ENCODE measurements around the gene ZMIZ1. TPM values are rescaled to one million over a fixed set of nuclear protein-coding genes. Genes with fewer than 3 reads are reported as not detected.

Gene ZMIZ1
- total RNA-seq, 1 experiment from 2014 or later, result 34.2 TPM

- POLR2A ChIA-PET, result no interaction called here
- BruUV-seq (replicated peaks), result no TSS peak
- H3K27me3 ChIP-seq (ENCODE audit: control insufficient read depth, insufficient read depth, low read length), result no peaks in the 10 kb centered on the region
- H3K4me1 ChIP-seq (ENCODE audit: control insufficient read depth, insufficient read depth, low read length), result peaks cover 52% of the 10 kb centered on the region
- DNase-seq (ENCODE audit: low read depth, low spot score) (no peak), ATAC-seq (peak; percentile 1; the same call in 1 of the 2 replicates)
- H3K36me3 ChIP-seq (ENCODE audit: control insufficient read depth, insufficient read depth, low read length), result no peaks in the 10 kb centered on the region
- in situ Hi-C loops (cut with HindIII; ENCODE audit: low pct_unique_long_range_greater_than_20kb, low sequenced_read_pairs) (no loop called here), intact Hi-C loops (cut with micrococcal nuclease; ENCODE audit: unreplicated experiment) (loop anchor here (2.0 kb wide), 1 partner anchor 125 kb away; no protein-coding TSS in a partner anchor)
- CTCF ChIA-PET, result interaction anchor here (1.3 kb wide), 1 partner anchor 125 kb away, joined by 4 read pairs; no protein-coding TSS in a partner anchor
- peak overlapping the region; percentile 88 to 93 for H3K4me3 ChIP-seq (ENCODE audit: low read depth in 2 of 2, low read length in 2 of 2)
- no peak for TF ChIP-seq POLR2AphosphoS5 (IDR thresholded peaks at IDR 0.05; ENCODE audit: low read depth, low read length)
- TF ChIP-seq SIN3A (IDR thresholded peaks at IDR 0.05; ENCODE audit: borderline replicate concordance, insufficient read depth, low read depth, low read length), result peak; percentile 73; the same call in 1 of the 2 replicates
- no peaks in the 10 kb centered on the region for H3K9me3 ChIP-seq (ENCODE audit: control insufficient read depth, insufficient read depth, low read depth, low read length)
- H3K27ac ChIP-seq (ENCODE audit: low read length), result peak overlapping the region; percentile 88
These were observed 1.4 kb downstream of the ZMIZ1 start for GRCh38 chr10:79070081-79070605.

GRCh38 chr10:79070606-79071395, 2.0 kb downstream of the ZMIZ1 start:
- CTCF ChIA-PET, result interaction anchor here (1.3 kb wide), 1 partner anchor 124 kb away, joined by 4 read pairs; no protein-coding TSS in a partner anchor
- H3K36me3 ChIP-seq (ENCODE audit: control insufficient read depth, insufficient read depth, low read length), result no peaks in the 10 kb centered on the region
- H3K4me3 ChIP-seq (ENCODE audit: low read depth in 2 of 2, low read length in 2 of 2), result peak overlapping the region; percentile 88 to 93
- in situ Hi-C loops (cut with HindIII; ENCODE audit: low pct_unique_long_range_greater_than_20kb, low sequenced_read_pairs) (no loop called here), intact Hi-C loops (cut with micrococcal nuclease; ENCODE audit: unreplicated experiment) (loop anchor here (2.0 kb wide), 1 partner anchor 124 kb away; no protein-coding TSS in a partner anchor)
- no peaks in the 10 kb centered on the region for H3K27me3 ChIP-seq (ENCODE audit: control insufficient read depth, insufficient read depth, low read length)
- peaks cover 58% of the 10 kb centered on the region for H3K4me1 ChIP-seq (ENCODE audit: control insufficient read depth, insufficient read depth, low read length)
- H3K27ac ChIP-seq (ENCODE audit: low read length), result peak overlapping the region; percentile 88
- POLR2A ChIA-PET, result interaction anchor here (0.7 kb wide), 1 partner anchor 446 kb away, joined by 6 read pairs; no protein-coding TSS in a partner anchor
- ATAC-seq (peak; percentile 45), DNase-seq (ENCODE audit: low read depth, low spot score) (no peak)
- no TSS peak for BruUV-seq (replicated peaks)
- 0 out of 2 replicates have a peak, but pooled peaks have one; percentile 56 for TF ChIP-seq SIN3A (IDR thresholded peaks at IDR 0.05; ENCODE audit: borderline replicate concordance, insufficient read depth, low read depth, low read length)
- TF ChIP-seq TCF7L2 (IDR thresholded peaks at IDR 0.05; ENCODE audit: low read depth, low read length), result 0 out of 2 replicates have a peak, but pooled peaks have one; percentile 33
- TF ChIP-seq REST (IDR thresholded peaks at IDR 0.05; ENCODE audit: insufficient read depth in 1 of 2, low read depth in 2 of 2, low read length in 1 of 2), result no peak
- TF ChIP-seq CTCF (IDR thresholded peaks at IDR 0.05), result no peak
- TF ChIP-seq POLR2AphosphoS5 (IDR thresholded peaks at IDR 0.05; ENCODE audit: low read depth, low read length), result peak; percentile 34; the same call in 1 of the 2 replicates
- no peaks in the 10 kb centered on the region for H3K9me3 ChIP-seq (ENCODE audit: control insufficient read depth, insufficient read depth, low read depth, low read length)
